ENCODE measurements around the gene MASP1. TPM values are rescaled to one million over a fixed set of nuclear protein-coding genes. Genes with fewer than 3 reads are reported as not detected.

MASP1 gene
- total RNA-seq, 4 donors from 2014 or later = 1.6 to 16.7 (median 2.4) TPM

- 52 to 58% methylated on average over 5 of the region's 5 CpGs for WGBS, 2 donors
- intact Hi-C loops (cut with DNase I; ENCODE audit: low total_unique reads) = no loop called here
- H3K4me3 ChIP-seq (ENCODE audit: low read depth, poor library complexity, severe bottlenecking) = no peak overlapping the region
- DNase-seq (ENCODE audit: low spot score in 2 of 2) = no peak
- no peak for TF ChIP-seq POLR2A (IDR thresholded peaks at IDR 0.05)
- no peak for TF ChIP-seq CTCF (IDR thresholded peaks at IDR 0.05)
These were observed 34.1 kb upstream of the MASP1 start for GRCh38 chr3:187325632-187326031.

DNA sequence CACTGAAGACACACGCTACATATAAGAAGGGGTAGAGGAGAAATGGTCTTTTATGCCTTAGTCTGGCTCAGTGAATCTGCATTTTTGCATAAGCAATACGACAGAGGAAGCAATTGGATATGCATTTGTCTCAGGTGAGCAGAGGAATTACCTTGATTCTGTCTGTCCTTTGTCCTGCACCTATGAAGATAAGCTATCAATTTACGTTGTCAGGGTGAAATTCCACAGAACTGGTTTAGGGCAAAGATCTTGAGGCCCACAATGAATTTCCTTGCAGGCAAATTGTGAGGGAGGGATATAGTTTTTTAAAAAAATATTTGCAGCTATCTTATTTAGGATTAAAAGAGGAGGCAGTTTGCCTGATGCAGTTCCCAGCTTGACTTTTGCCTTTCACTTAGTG is 31.6 kb upstream of the MASP1 start:
- no peak for DNase-seq (ENCODE audit: low spot score in 2 of 2)
- TF ChIP-seq POLR2A (IDR thresholded peaks at IDR 0.05) = no peak
- TF ChIP-seq CTCF (IDR thresholded peaks at IDR 0.05) = no peak
- WGBS, 2 donors = 54 to 76% methylated on average over 3 of the region's 3 CpGs
- intact Hi-C loops (cut with DNase I; ENCODE audit: low total_unique reads) = loop anchor here (5.0 kb wide), 1 partner anchor 354 kb away; no protein-coding TSS in a partner anchor
- H3K4me3 ChIP-seq (ENCODE audit: low read depth, poor library complexity, severe bottlenecking) = no peak overlapping the region

DNA sequence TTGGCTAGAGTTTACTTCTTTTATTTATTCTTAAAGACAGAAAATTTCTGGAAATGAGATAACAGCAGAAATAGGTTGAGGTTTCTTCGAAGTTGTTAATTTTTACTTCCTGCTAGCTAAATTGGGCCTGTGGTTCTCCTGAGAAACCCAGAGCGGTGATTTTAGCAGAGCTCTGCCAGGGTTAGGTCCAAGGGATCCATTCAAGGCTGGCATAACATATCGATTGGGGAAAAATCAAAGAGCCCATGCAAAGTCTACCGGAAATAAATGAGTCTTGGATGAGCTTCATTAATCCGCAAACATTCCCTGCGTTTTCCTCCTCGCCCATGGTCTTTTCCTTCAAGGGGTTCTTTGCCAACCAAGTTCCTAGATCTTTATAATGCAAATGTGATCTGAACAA is 30.8 kb upstream of the MASP1 start:
- 84 to 87% methylated on average over 7 of the region's 7 CpGs for WGBS, 2 donors
- H3K4me3 ChIP-seq (ENCODE audit: low read depth, poor library complexity, severe bottlenecking) = no peak overlapping the region
- TF ChIP-seq CTCF (IDR thresholded peaks at IDR 0.05) = no peak
- TF ChIP-seq POLR2A (IDR thresholded peaks at IDR 0.05) = no peak
- no peak for DNase-seq (ENCODE audit: low spot score in 2 of 2)
- intact Hi-C loops (cut with DNase I; ENCODE audit: low total_unique reads) = loop anchor here (5.0 kb wide), 1 partner anchor 355 kb away; no protein-coding TSS in a partner anchor

DNA sequence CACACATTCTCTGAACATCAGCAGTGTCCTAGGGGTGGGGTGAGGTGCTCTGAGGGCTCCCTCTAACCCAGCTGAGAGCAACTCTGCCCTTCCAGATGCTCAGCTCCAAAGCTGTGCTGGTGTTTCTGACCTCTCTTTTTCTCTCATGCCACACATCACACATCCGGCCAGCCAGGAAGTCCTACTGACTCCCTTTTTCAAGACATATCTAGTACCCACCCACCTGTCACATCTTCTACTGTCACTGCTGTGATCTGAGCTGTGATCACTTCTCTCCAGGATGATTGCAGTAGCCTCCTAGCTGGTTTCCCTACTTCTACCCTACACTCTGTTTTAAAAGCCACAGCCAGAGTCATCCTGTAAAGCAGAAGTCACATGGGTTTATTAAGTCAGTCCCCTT is 30.2 kb upstream of the MASP1 start:
- no peak overlapping the region for H3K4me3 ChIP-seq (ENCODE audit: low read depth, poor library complexity, severe bottlenecking)
- no peak for DNase-seq (ENCODE audit: low spot score in 2 of 2)
- 69 to 70% methylated on average over 1 of the region's 1 CpG for WGBS, 2 donors
- TF ChIP-seq CTCF (IDR thresholded peaks at IDR 0.05) (no peak), POLR2A (IDR thresholded peaks at IDR 0.05) (no peak)
- intact Hi-C loops (cut with DNase I; ENCODE audit: low total_unique reads) = loop anchor here (5.0 kb wide), 1 partner anchor 356 kb away; no protein-coding TSS in a partner anchor

DNA sequence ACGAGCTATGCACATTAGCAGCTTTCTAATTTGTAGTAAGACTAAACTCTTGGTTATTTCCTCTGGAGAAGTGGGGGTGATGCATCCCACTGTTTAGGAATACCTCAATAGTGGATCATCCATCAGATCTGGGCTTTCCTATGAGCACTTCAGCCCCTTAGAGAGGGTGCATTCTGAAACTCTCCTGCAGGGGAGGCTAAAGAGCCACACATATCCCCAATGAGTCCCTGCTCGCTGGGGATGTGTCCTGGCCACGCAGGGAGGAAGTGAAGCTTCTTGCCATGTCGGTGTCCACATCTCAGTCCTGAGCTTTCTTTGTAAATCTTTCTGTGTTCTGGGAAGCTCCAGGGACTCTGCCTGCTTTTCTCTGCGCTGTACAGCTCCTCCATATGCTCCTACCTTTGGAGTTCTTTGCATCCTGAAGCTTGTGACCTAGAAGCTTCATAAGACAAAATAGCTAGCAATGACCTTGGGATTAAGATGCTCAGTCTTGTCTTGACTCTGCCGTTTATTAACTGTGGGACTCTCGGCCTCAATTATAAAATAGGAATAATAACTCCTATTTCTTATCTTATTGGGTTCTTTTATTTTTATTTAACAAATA is 28.3 kb upstream of the MASP1 start:
- no peak for TF ChIP-seq POLR2A (IDR thresholded peaks at IDR 0.05)
- peak in 1 of 3 donors; percentile 70 for TF ChIP-seq CTCF (IDR thresholded peaks at IDR 0.05)
- DNase-seq (ENCODE audit: low spot score in 2 of 2) = peak; percentile 71 to 90
- intact Hi-C loops (cut with DNase I; ENCODE audit: low total_unique reads) = loop anchor here (5.0 kb wide), 1 partner anchor 358 kb away; no protein-coding TSS in a partner anchor
- H3K4me3 ChIP-seq (ENCODE audit: low read depth, poor library complexity, severe bottlenecking) = no peak overlapping the region
- WGBS, 2 donors = 33 to 40% methylated on average over 7 of the region's 7 CpGs

All from lower leg skin (tissue), 4 donors.